ENCODE measurements around the gene SHROOM1. TPM values are rescaled to one million over a fixed set of nuclear protein-coding genes. Genes with fewer than 3 reads are reported as not detected.

SHROOM1 gene
- total RNA-seq, 1 experiment from 2014 or later, result 13.5 TPM

DNA sequence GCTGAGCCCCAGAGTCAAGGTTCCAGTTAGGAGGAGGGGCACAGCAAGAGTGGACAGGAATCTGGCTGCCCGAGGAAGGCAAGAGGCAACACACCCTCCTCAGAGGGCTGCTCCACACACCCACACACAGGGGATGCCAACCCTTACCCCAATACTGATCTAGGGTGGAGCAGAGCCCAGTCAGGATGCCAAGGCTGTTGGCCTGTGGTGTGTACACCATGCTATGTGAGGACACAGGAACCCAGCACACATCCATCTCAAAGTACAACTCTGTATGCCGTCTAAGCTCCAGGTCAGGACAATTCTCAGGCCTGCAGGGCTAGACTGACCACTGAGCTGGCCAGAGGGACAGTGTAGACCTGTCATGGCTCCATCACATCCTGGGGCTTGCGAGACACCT lies 56.0 kb downstream of the SHROOM1 start:
- no peak for DNase-seq (ENCODE audit: low read depth, low spot score)
- TF ChIP-seq, protein P1, sequence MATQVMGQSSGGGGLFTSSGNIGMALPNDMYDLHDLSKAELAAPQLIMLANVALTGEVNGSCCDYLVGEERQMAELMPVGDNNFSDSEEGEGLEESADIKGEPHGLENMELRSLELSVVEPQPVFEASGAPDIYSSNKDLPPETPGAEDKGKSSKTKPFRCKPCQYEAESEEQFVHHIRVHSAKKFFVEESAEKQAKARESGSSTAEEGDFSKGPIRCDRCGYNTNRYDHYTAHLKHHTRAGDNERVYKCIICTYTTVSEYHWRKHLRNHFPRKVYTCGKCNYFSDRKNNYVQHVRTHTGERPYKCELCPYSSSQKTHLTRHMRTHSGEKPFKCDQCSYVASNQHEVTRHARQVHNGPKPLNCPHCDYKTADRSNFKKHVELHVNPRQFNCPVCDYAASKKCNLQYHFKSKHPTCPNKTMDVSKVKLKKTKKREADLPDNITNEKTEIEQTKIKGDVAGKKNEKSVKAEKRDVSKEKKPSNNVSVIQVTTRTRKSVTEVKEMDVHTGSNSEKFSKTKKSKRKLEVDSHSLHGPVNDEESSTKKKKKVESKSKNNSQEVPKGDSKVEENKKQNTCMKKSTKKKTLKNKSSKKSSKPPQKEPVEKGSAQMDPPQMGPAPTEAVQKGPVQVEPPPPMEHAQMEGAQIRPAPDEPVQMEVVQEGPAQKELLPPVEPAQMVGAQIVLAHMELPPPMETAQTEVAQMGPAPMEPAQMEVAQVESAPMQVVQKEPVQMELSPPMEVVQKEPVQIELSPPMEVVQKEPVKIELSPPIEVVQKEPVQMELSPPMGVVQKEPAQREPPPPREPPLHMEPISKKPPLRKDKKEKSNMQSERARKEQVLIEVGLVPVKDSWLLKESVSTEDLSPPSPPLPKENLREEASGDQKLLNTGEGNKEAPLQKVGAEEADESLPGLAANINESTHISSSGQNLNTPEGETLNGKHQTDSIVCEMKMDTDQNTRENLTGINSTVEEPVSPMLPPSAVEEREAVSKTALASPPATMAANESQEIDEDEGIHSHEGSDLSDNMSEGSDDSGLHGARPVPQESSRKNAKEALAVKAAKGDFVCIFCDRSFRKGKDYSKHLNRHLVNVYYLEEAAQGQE (IDR thresholded peaks at IDR 0.05; ENCODE audit: insufficient read depth in 1 of 2, low read depth in 2 of 2, low read length in 1 of 2), result no peak
- TF ChIP-seq, protein P2, sequence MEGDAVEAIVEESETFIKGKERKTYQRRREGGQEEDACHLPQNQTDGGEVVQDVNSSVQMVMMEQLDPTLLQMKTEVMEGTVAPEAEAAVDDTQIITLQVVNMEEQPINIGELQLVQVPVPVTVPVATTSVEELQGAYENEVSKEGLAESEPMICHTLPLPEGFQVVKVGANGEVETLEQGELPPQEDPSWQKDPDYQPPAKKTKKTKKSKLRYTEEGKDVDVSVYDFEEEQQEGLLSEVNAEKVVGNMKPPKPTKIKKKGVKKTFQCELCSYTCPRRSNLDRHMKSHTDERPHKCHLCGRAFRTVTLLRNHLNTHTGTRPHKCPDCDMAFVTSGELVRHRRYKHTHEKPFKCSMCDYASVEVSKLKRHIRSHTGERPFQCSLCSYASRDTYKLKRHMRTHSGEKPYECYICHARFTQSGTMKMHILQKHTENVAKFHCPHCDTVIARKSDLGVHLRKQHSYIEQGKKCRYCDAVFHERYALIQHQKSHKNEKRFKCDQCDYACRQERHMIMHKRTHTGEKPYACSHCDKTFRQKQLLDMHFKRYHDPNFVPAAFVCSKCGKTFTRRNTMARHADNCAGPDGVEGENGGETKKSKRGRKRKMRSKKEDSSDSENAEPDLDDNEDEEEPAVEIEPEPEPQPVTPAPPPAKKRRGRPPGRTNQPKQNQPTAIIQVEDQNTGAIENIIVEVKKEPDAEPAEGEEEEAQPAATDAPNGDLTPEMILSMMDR (IDR thresholded peaks at IDR 0.05), result no peak
- TF ChIP-seq POLR2AphosphoS5 (IDR thresholded peaks at IDR 0.05; ENCODE audit: low read depth, low read length), result no peak
- TF ChIP-seq SIN3A (IDR thresholded peaks at IDR 0.05; ENCODE audit: borderline replicate concordance, insufficient read depth, low read depth, low read length), result no peak
- no peak for TF ChIP-seq TCF7L2 (IDR thresholded peaks at IDR 0.05; ENCODE audit: low read depth, low read length)
- Histone ChIP-seq H3K4me1 (ENCODE audit: control insufficient read depth, insufficient read depth, low read length) (peaks cover 11% of the 10 kb centered on the region; the same call in 1 of the 2 replicates), H3K36me3 (ENCODE audit: control insufficient read depth, insufficient read depth, low read length) (no peaks in the 10 kb centered on the region), H3K27me3 (ENCODE audit: control insufficient read depth, insufficient read depth, low read length) (no peaks in the 10 kb centered on the region; the same call in 1 of the 2 replicates), H3K4me3 (ENCODE audit: low read depth in 2 of 2, low read length in 2 of 2) (no peak overlapping the region), H3K27ac (ENCODE audit: low read length) (no peak overlapping the region), H3K9me3 (ENCODE audit: control insufficient read depth, insufficient read depth, low read depth, low read length) (no peaks in the 10 kb centered on the region)
- CTCF ChIA-PET, result no interaction called here
- intact Hi-C loops (cut with micrococcal nuclease; ENCODE audit: unreplicated experiment) (no loop called here), in situ Hi-C loops (cut with HindIII; ENCODE audit: low pct_unique_long_range_greater_than_20kb, low sequenced_read_pairs) (no loop called here)
- ATAC-seq, result no peak
- POLR2A ChIA-PET, result no interaction called here
- BruUV-seq (replicated peaks), result no TSS peak

DNA sequence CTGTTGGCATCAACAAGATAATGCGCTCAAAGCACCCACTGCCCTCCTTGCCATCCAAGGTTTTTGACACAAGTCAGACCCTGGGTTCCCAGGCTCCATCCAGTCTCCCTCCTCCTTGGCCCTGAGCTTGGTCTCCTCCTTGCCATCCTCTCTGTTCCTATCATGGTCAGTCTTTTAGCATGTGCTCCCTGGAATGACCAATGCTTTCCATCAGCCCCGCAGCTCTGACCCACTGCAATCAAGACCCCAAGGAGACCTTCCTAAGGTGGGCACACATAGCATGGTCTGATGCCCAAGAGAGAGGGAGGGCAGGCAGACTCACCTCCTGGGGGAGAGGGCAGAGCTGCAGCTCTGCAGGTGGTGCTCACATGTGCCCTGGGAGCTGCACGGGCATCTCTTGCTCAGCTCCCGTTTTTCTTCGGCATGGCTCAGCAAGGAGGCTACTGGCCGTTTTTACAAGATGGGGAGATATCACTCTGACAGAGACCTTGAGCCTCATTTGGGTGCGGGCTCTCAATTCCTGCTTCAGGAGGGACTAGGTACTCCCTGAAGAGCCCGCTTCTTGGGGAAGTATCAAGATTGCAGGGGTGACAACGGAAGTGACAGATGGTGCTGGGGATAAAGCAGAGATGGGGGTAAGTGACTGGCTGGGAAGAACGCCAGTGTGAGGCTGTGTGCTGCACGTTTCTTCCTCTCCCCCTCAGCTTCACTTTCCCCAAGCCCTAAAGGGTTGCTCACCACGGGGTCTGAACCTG lies 56.7 kb downstream of the SHROOM1 start:
- Histone ChIP-seq H3K4me3 (ENCODE audit: low read depth in 2 of 2, low read length in 2 of 2) (no peak overlapping the region), H3K4me1 (ENCODE audit: control insufficient read depth, insufficient read depth, low read length) (peaks cover 11% of the 10 kb centered on the region; the same call in 1 of the 2 replicates), H3K36me3 (ENCODE audit: control insufficient read depth, insufficient read depth, low read length) (no peaks in the 10 kb centered on the region), H3K27me3 (ENCODE audit: control insufficient read depth, insufficient read depth, low read length) (no peaks in the 10 kb centered on the region), H3K27ac (ENCODE audit: low read length) (no peak overlapping the region), H3K9me3 (ENCODE audit: control insufficient read depth, insufficient read depth, low read depth, low read length) (no peaks in the 10 kb centered on the region)
- ChIA-PET POLR2A (no interaction called here), CTCF (no interaction called here)
- no peak for ATAC-seq
- no TSS peak for BruUV-seq (replicated peaks)
- DNase-seq (ENCODE audit: low read depth, low spot score), result no peak
- TF ChIP-seq TCF7L2 (IDR thresholded peaks at IDR 0.05; ENCODE audit: low read depth, low read length), result no peak
- TF ChIP-seq, protein P2 (IDR thresholded peaks at IDR 0.05), result no peak
- TF ChIP-seq, protein P1 (IDR thresholded peaks at IDR 0.05; ENCODE audit: insufficient read depth in 1 of 2, low read depth in 2 of 2, low read length in 1 of 2), result no peak
- TF ChIP-seq SIN3A (IDR thresholded peaks at IDR 0.05; ENCODE audit: borderline replicate concordance, insufficient read depth, low read depth, low read length), result no peak
- intact Hi-C loops (cut with micrococcal nuclease; ENCODE audit: unreplicated experiment) (no loop called here), in situ Hi-C loops (cut with HindIII; ENCODE audit: low pct_unique_long_range_greater_than_20kb, low sequenced_read_pairs) (no loop called here)
